Loucy (cell line): Measurements from ENCODE around the gene CDK11B.

Experiments used
- H2AFZ ChIP-seq: fragments of 200-600 bp; sonication (generic); 2 replicates; pipeline ENCODE4 v1.6.0; 2016; ENCODE audit warnings: antibody characterized with exemption, mild to moderate bottlenecking, low read length, moderate library complexity
- H3F3A ChIP-seq: fragments of 200-600 bp; 2 replicates; pipeline ENCODE4 v1.6.0; 2016; ENCODE audit warnings: antibody characterized with exemption, low read depth, mild to moderate bottlenecking
- H3K27me3 ChIP-seq: fragments of 200-600 bp; sonication (generic); 2 replicates; pipeline ENCODE4 v1.6.1; 2014; ENCODE audit warnings: low read length, mild to moderate bottlenecking; ENCODE audit not compliant: insufficient read depth, poor library complexity, severe bottlenecking
- H3K36me3 ChIP-seq: fragments of 200-600 bp; sonication (generic); 2 replicates; pipeline ENCODE4 v1.6.1; 2016; ENCODE audit warnings: low read length; ENCODE audit not compliant: insufficient read depth
- H3K4me1 ChIP-seq: fragments of 200-600 bp; sonication (generic); 2 replicates; pipeline ENCODE4 v1.5.1; 2014; ENCODE audit warnings: low read length, mild to moderate bottlenecking; ENCODE audit not compliant: insufficient read depth, poor library complexity, severe bottlenecking
- H3K4me2 ChIP-seq: fragments of 200-600 bp; sonication (generic); 2 replicates; pipeline ENCODE4 v1.6.0; 2014; ENCODE audit warnings: antibody characterized with exemption, low read length, low read depth, mild to moderate bottlenecking; ENCODE audit not compliant: poor library complexity, severe bottlenecking
- H3K4me3 ChIP-seq: fragments of 200-600 bp; sonication (generic); 2 replicates; pipeline ENCODE4 v1.5.1; 2014; ENCODE audit warnings: low read length, mild to moderate bottlenecking, mixed read lengths; ENCODE audit not compliant: poor library complexity, severe bottlenecking
- H3K79me2 ChIP-seq: fragments of 200-600 bp; sonication (generic); 2 replicates; pipeline ENCODE4 v1.6.1; 2014; ENCODE audit warnings: low read length; ENCODE audit not compliant: insufficient read depth
- H3K9ac ChIP-seq: fragments of 200-600 bp; sonication (generic); 2 replicates; pipeline ENCODE4 v1.6.0; 2014; ENCODE audit warnings: mild to moderate bottlenecking, low read depth, low read length, moderate library complexity; ENCODE audit not compliant: poor library complexity, severe bottlenecking
- H3K9me2 ChIP-seq: fragments of 200-600 bp; sonication (generic); replicated peaks from 2 replicates; pipeline ENCODE4 v1.6.1; 2016; ENCODE audit warnings: low read depth, low read length, mixed read lengths
- H3K9me3 ChIP-seq: fragments of 200-600 bp; sonication (generic); 2 replicates; pipeline ENCODE4 v1.6.1; 2014; ENCODE audit warnings: mild to moderate bottlenecking, antibody characterized with exemption, low read length, low read depth; ENCODE audit not compliant: insufficient read depth
- H4K20me1 ChIP-seq: fragments of 200-600 bp; sonication (generic); 2 replicates; pipeline ENCODE4 v1.6.0; 2014; ENCODE audit warnings: antibody characterized with exemption, low read length, mild to moderate bottlenecking; ENCODE audit not compliant: insufficient read depth, poor library complexity, severe bottlenecking
- EZH2phosphoT487 ChIP-seq: fragments of 200-600 bp; IDR thresholded peaks from 2 replicates; pipeline ENCODE4 v1.6.1; 2018; ENCODE audit warnings: antibody characterized with exemption, mild to moderate bottlenecking, moderate library complexity, borderline replicate concordance
- TF ChIP-seq, protein P1 (sequence below): fragments of 200-600 bp; sonication (generic); conservative IDR thresholded peaks from 2 replicates; pipeline ENCODE4 v1.5.1; 2014; ENCODE audit warnings: mild to moderate bottlenecking, antibody characterized with exemption, low read length

CDK11B gene

GRCh38 chr1:1672181-1672965, 13.6 kb upstream of the CDK11B start:
- Histone ChIP-seq H3K4me1 (peaks cover under 1% of the 10 kb centered on the region), H2AFZ (no peak overlapping the region), H3K4me2 (no peak overlapping the region), H3F3A (no peaks in the 10 kb centered on the region), H3K4me3 (no peak overlapping the region), H3K9ac (no peak overlapping the region), H3K9me3 (no peaks in the 10 kb centered on the region), H4K20me1 (no peaks in the 10 kb centered on the region), H3K36me3 (peaks cover 16% of the 10 kb centered on the region; the same call in 1 of the 2 replicates), H3K9me2 (no peaks in the 10 kb centered on the region), H3K27me3 (no peaks in the 10 kb centered on the region), H3K79me2 (no peaks in the 10 kb centered on the region)
- TF ChIP-seq EZH2phosphoT487, result no peak
- TF ChIP-seq, protein P1, sequence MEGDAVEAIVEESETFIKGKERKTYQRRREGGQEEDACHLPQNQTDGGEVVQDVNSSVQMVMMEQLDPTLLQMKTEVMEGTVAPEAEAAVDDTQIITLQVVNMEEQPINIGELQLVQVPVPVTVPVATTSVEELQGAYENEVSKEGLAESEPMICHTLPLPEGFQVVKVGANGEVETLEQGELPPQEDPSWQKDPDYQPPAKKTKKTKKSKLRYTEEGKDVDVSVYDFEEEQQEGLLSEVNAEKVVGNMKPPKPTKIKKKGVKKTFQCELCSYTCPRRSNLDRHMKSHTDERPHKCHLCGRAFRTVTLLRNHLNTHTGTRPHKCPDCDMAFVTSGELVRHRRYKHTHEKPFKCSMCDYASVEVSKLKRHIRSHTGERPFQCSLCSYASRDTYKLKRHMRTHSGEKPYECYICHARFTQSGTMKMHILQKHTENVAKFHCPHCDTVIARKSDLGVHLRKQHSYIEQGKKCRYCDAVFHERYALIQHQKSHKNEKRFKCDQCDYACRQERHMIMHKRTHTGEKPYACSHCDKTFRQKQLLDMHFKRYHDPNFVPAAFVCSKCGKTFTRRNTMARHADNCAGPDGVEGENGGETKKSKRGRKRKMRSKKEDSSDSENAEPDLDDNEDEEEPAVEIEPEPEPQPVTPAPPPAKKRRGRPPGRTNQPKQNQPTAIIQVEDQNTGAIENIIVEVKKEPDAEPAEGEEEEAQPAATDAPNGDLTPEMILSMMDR, result no peak

- Histone ChIP-seq H3F3A (no peaks in the 10 kb centered on the region), H4K20me1 (no peaks in the 10 kb centered on the region), H3K9ac (no peak overlapping the region), H3K4me3 (no peak overlapping the region), H3K9me3 (no peaks in the 10 kb centered on the region), H3K9me2 (no peaks in the 10 kb centered on the region), H3K4me1 (no peaks in the 10 kb centered on the region), H3K79me2 (no peaks in the 10 kb centered on the region), H3K27me3 (no peaks in the 10 kb centered on the region), H3K4me2 (no peak overlapping the region), H3K36me3 (peaks cover 16% of the 10 kb centered on the region; the same call in 1 of the 2 replicates), H2AFZ (no peak overlapping the region)
- TF ChIP-seq, protein P1, result no peak
- TF ChIP-seq EZH2phosphoT487, result no peak
Measured at GRCh38 chr1:1671365-1672119, 12.7 kb upstream of the CDK11B start.

- H3K9ac ChIP-seq, result no peak overlapping the region
- no peak overlapping the region for H3K4me2 ChIP-seq
- H3K27me3 ChIP-seq, result no peaks in the 10 kb centered on the region
- no peaks in the 10 kb centered on the region for H4K20me1 ChIP-seq
- H3F3A ChIP-seq, result no peaks in the 10 kb centered on the region
- no peak overlapping the region for H3K4me3 ChIP-seq
- H2AFZ ChIP-seq, result no peak overlapping the region
- H3K9me3 ChIP-seq, result no peaks in the 10 kb centered on the region
- H3K36me3 ChIP-seq, result peaks cover 21% of the 10 kb centered on the region; the same call in 1 of the 2 replicates
- H3K79me2 ChIP-seq, result no peaks in the 10 kb centered on the region
- no peaks in the 10 kb centered on the region for H3K4me1 ChIP-seq
- no peak for TF ChIP-seq EZH2phosphoT487
- TF ChIP-seq, protein P1, result no peak
- no peaks in the 10 kb centered on the region for H3K9me2 ChIP-seq
Measured at GRCh38 chr1:1670866-1671265, 12.1 kb upstream of the CDK11B start.
